SU-DHL-6 (cell line): ENCODE data around the gene MTFMT.

Source experiments
- H2AFZ ChIP-seq: fragments of 200-600 bp; sonication (generic); 2 replicates; pipeline ENCODE4 v1.6.1; 2014; ENCODE audit warnings: low read depth, mild to moderate bottlenecking, moderate library complexity, mixed read lengths, antibody characterized with exemption, low read length; ENCODE audit not compliant: severe bottlenecking
- H3F3A ChIP-seq: fragments of 200-600 bp; shearing (Covaris generic); 2 replicates; pipeline ENCODE4 v1.6.0; 2016; ENCODE audit warnings: antibody characterized with exemption, mild to moderate bottlenecking; ENCODE audit not compliant: insufficient read depth
- H3K27ac ChIP-seq: fragments of 200-600 bp; sonication (generic); 2 replicates; pipeline ENCODE4 v1.5.1; 2016; ENCODE audit warnings: low read depth, mild to moderate bottlenecking, low read length, moderate library complexity, mixed read lengths
- H3K27me3 ChIP-seq: fragments of 200-600 bp; sonication (generic), shearing (Covaris generic); 2 replicates; pipeline ENCODE4 v1.6.0; 2014; ENCODE audit warnings: mild to moderate bottlenecking, low read length
- H3K36me3 ChIP-seq: fragments of 200-600 bp; sonication (generic); 2 replicates; pipeline ENCODE4 v1.6.1; 2014; ENCODE audit warnings: mild to moderate bottlenecking, low read length, mixed read lengths
- H3K4me2 ChIP-seq: fragments of 300-600, 200-600 bp; shearing (Covaris generic), sonication (generic); 2 replicates; pipeline ENCODE4 v1.6.0; 2014; ENCODE audit warnings: low read length, low read depth, mild to moderate bottlenecking; ENCODE audit not compliant: poor library complexity, severe bottlenecking
- H3K4me3 ChIP-seq: fragments of 200-600 bp; sonication (generic); 2 replicates; pipeline ENCODE4 v1.5.1; 2014; ENCODE audit warnings: antibody characterized with exemption, low read length, mild to moderate bottlenecking, mixed read lengths; ENCODE audit not compliant: insufficient read depth, poor library complexity, severe bottlenecking
- H3K79me2 ChIP-seq: fragments of 200-600 bp; sonication (generic); 2 replicates; pipeline ENCODE4 v1.6.1; 2014; ENCODE audit warnings: mild to moderate bottlenecking, low read length, moderate library complexity; ENCODE audit not compliant: insufficient read depth
- H3K9ac ChIP-seq: fragments of 200-600 bp; sonication (generic); 2 replicates; pipeline ENCODE4 v1.7.0; 2014; ENCODE audit warnings: mild to moderate bottlenecking, low read length
- H3K9me2 ChIP-seq: fragments of 200-600 bp; sonication (generic); replicated peaks from 2 replicates; pipeline ENCODE4 v1.6.1; 2014; ENCODE audit warnings: low read length; ENCODE audit not compliant: insufficient read depth
- H3K9me3 ChIP-seq: fragments of 200-600 bp; sonication (generic); 2 replicates; pipeline ENCODE4 v1.6.1; 2014; ENCODE audit warnings: low read length, mixed read lengths; ENCODE audit not compliant: insufficient read depth
- H4K20me1 ChIP-seq: fragments of 200-600 bp; sonication (generic); 2 replicates; pipeline ENCODE4 v1.6.1; 2014; ENCODE audit warnings: low read depth, mild to moderate bottlenecking, antibody characterized with exemption, low read length, moderate library complexity, mixed read lengths
- EZH2phosphoT487 ChIP-seq: fragments of 200-600 bp; sonication (generic), shearing (Covaris generic); conservative IDR thresholded peaks from 2 replicates; pipeline ENCODE4 v1.6.1; 2018; ENCODE audit warnings: mild to moderate bottlenecking, antibody characterized with exemption, low read length, moderate library complexity, mixed read lengths
- TF ChIP-seq, protein P1 (sequence below): fragments of 200-600 bp; sonication (generic); IDR thresholded peaks from one replicate; pipeline ENCODE4 v1.5.1; 2017; ENCODE audit warnings: antibody characterized with exemption, mild to moderate bottlenecking, low read length, moderate library complexity; ENCODE audit not compliant: insufficient read depth, poor library complexity, severe bottlenecking

MTFMT gene

GRCh38 chr15:65069179-65069578, 39.7 kb upstream of the MTFMT start:
- Histone ChIP-seq H3K79me2 (no peaks in the 10 kb centered on the region), H3K4me3 (no peak overlapping the region), H3K36me3 (no peaks in the 10 kb centered on the region), H3K27ac (no peak overlapping the region), H3K9me2 (no peaks in the 10 kb centered on the region), H4K20me1 (no peaks in the 10 kb centered on the region), H3K9me3 (no peaks in the 10 kb centered on the region), H3K4me2 (no peak overlapping the region), H3F3A (no peaks in the 10 kb centered on the region), H2AFZ (no peak overlapping the region), H3K9ac (no peak overlapping the region), H3K27me3 (no peaks in the 10 kb centered on the region)
- no peak for TF ChIP-seq EZH2phosphoT487
- TF ChIP-seq, protein P1, sequence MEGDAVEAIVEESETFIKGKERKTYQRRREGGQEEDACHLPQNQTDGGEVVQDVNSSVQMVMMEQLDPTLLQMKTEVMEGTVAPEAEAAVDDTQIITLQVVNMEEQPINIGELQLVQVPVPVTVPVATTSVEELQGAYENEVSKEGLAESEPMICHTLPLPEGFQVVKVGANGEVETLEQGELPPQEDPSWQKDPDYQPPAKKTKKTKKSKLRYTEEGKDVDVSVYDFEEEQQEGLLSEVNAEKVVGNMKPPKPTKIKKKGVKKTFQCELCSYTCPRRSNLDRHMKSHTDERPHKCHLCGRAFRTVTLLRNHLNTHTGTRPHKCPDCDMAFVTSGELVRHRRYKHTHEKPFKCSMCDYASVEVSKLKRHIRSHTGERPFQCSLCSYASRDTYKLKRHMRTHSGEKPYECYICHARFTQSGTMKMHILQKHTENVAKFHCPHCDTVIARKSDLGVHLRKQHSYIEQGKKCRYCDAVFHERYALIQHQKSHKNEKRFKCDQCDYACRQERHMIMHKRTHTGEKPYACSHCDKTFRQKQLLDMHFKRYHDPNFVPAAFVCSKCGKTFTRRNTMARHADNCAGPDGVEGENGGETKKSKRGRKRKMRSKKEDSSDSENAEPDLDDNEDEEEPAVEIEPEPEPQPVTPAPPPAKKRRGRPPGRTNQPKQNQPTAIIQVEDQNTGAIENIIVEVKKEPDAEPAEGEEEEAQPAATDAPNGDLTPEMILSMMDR, result no peak

GRCh38 chr15:65068403-65068788, 39.0 kb upstream of the MTFMT start:
- no peak overlapping the region for H3K4me3 ChIP-seq
- no peak overlapping the region for H2AFZ ChIP-seq
- H3K79me2 ChIP-seq, result no peaks in the 10 kb centered on the region
- no peak overlapping the region for H3K9ac ChIP-seq
- TF ChIP-seq, protein P1, result no peak
- TF ChIP-seq EZH2phosphoT487, result no peak
- H3K27me3 ChIP-seq, result no peaks in the 10 kb centered on the region
- no peaks in the 10 kb centered on the region for H4K20me1 ChIP-seq
- no peak overlapping the region for H3K27ac ChIP-seq
- H3F3A ChIP-seq, result no peaks in the 10 kb centered on the region
- H3K36me3 ChIP-seq, result no peaks in the 10 kb centered on the region
- no peak overlapping the region for H3K4me2 ChIP-seq
- H3K9me3 ChIP-seq, result no peaks in the 10 kb centered on the region
- no peaks in the 10 kb centered on the region for H3K9me2 ChIP-seq

DNA sequence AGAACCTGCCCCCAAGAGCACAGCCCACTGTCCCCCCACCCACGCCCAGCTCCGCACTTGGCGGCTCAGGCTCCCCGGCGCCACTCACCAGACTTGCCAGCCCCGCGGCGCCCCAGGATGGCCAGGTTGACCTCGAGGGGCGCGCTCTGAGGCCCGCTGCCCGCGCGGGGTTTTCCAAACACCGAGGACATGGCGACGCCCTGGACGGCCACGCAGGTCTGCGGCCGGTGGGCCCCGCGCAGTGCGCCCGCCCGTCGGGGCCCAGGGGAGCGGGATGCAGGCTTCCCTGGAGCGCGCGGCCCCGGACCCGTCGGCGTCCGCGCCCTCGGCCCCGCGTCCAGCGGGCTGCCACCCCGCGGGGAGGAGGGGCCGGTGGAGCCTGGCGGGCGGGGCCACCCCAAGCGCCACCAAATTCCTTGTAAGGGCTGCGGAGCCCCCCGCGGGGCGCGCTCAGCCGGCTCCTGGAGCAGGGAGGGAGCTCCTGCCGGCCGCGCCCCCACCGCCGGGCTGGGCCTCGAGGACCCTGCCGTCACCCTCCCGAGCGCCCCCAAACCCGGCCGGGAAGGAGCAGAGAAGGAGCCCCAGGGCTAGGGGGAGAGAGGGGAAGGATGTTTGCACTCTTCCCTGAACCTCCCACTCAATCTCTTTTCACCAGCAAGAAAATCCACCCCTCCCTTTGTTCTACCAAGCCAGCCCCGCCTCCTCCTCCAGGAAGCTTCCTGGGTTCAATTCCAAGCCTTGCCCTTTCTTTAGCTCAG, 38.4 kb upstream of the MTFMT start, which contains the start of gene RASL12:
Gene RASL12 (minus strand): TSS at position 347 of the 758 bp plus-strand sequence. CDS start 156 bp downstream, at position 191.
- Histone ChIP-seq H3K79me2 (no peaks in the 10 kb centered on the region), H4K20me1 (no peaks in the 10 kb centered on the region), H3K36me3 (no peaks in the 10 kb centered on the region), H3K9me2 (no peaks in the 10 kb centered on the region), H3K9ac (no peak within 1 kb of the TSS), H2AFZ (no peak within 1 kb of the TSS), H3K27ac (no peak within 1 kb of the TSS), H3F3A (no peaks in the 10 kb centered on the region), H3K4me3 (no peak within 1 kb of the TSS), H3K9me3 (no peaks in the 10 kb centered on the region), H3K27me3 (no peaks in the 10 kb centered on the region), H3K4me2 (no peak within 1 kb of the TSS)
- TF ChIP-seq EZH2phosphoT487, result no peak
- TF ChIP-seq, protein P1, result no peak
